GM18867 (cell line): ENCODE measurements around the gene STRN3.
A peak's percentile ranks its signal among the peaks of the same experiment; 100 is the strongest.

Experiments
- ATAC-seq: cut with Tn5 transposase; IDR thresholded peaks from one replicate; pipeline ENCODE4 v1.9.1; 2021; ENCODE audit warnings: mild to moderate bottlenecking, moderate library complexity; ENCODE audit not compliant: unreplicated experiment

STRN3 gene

DNA sequence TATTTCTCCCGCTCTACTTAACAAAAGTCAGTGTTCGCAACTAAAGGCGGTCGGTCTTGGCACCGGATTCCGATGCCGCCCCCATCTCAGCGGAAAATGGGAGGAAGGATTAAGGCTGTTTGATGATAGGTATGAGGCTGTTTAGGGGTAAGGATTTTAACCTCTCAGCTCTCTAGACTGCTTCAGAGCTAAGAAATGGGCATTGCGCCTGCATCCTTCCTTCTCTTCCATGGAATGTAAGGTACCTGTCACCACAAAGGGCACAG lies 150.5 kb downstream of the STRN3 start:
- ATAC-seq = no peak

DNA sequence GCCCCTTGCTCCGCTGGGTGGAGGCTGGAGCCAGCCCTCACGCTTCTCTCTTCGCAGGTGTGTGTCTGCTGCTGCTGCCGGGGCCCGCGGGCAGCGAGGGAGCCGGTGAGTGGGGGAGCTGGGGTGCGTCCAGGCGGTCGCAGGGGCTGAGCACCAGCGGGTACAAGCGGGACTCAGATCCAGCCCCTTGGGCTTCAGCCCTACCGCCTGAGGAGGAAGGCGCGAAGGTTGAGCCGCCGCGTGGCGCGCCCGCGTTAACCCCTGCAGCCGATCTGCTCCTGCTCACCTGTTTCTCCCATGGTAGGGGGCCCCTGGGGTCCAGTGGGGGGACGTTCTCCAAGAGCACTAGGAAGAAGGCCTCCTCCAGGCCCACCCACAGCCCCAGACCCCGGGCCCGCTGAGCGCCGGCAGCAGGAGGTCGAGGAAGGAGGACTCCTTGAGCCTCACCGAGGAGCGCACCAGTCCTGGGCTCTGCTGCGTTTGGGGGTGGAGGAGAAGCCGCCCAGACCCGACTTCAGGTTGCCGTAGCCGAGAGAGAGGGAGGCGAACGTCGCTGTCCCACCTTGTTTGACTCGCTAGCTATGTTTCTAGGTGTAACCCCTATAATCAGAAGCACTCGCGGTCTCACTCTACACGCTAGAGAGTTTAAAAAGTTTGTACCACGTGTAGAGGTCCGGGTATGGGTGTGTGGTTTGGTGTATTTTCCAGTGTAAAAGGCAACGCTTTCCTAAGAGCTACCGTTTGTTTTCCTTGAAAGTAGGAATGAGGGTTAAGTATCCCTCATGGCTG lies 151.0 kb downstream of the STRN3 start:
- peak; percentile 25 for ATAC-seq

DNA sequence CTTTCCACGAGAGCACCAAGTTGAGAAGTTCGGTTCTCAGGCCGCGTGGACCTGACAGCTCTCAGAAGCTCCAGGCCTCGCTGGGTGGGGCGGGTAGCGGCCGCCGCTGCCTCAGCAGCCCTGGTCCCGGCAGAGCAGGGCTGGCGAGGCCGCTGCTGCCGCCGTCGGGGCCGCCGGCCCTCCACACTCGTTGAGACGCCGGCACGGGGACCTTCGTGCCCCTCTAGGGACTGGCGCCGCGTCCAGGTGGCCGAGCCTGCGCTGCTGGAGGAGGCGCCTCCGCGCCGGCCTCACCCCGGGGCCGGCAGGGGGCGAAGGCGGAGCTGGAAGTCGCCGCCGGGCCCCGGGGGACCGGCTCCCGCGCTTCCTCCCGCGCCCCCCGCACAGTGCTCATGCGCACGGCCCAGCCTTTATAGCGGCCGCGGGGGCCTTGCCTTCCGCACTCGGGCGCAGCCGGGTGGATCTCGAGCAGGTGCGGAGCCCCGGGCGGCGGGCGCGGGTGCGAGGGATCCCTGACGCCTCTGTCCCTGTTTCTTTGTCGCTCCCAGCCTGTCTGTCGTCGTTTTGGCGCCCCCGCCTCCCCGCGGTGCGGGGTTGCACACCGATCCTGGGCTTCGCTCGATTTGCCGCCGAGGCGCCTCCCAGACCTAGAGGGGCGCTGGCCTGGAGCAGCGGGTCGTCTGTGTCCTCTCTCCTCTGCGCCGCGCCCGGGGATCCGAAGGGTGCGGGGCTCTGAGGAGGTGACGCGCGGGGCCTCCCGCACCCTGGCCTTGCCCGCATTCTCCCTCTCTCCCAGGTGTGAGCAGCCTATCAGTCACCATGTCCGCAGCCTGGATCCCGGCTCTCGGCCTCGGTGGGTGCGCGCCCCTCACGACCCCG lies 151.8 kb downstream of the STRN3 start, which contains the start of gene COCH:
Gene COCH (plus strand): TSS at position 440 of the 879 bp plus-strand sequence. CDS start 380 bp downstream, at position 820.
- peak; percentile 81 for ATAC-seq

DNA sequence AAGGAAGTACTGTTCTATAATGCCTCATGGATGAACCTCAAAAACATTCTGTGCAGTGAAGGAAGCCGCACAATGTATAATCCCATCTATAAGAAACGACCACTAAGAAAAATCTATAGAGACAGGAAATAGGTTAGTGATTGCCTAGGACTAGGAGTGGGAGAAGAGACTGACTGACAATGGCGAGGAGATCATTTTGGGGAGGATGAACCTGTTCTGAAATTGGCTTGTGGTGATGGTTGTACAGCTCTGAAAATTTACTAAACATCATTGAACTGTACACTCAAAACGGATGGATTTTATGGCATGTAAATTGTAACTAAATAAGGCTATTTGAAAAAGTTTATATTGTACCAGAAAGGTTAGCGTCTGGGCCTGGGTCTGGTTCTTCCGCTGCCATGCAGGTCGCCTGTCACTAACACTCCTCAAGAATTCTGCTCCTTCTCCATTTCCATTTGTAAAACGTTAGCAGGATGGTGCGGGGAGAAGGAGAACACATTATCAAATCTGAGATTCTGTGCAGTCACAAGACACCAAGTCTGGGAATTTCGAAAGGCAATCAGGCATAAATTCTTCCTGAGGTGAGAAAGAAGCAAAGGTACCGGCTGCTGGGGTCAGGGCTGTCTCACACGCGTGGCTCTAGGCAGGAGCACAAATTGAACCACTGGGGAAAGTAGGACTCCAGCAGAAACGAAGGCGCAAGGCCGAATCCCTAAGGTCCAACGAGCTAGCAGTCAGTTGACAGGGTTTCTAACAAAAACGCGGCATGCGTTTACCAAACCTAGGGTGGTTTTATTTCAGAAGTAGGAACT lies 152.7 kb downstream of the STRN3 start:
- ATAC-seq = no peak

DNA sequence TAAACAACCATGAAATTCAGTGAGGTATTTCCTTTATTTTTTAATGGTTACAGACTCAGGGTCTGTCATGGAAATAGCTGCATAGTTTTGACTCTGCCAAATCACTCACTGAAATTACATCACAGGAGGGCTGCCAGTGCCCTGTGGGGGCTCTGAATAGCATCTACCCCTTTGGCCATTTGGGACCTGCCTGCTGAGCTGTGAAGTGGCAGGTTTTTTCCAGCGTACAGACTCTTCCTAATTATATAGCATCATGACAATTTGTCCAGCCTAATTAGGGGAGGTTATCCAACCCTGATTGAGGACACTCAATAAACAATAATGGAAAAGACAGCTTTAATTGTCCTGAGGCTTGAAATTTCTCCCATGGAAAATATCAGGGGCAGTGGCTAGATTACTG lies 153.6 kb downstream of the STRN3 start:
- no peak for ATAC-seq

DNA sequence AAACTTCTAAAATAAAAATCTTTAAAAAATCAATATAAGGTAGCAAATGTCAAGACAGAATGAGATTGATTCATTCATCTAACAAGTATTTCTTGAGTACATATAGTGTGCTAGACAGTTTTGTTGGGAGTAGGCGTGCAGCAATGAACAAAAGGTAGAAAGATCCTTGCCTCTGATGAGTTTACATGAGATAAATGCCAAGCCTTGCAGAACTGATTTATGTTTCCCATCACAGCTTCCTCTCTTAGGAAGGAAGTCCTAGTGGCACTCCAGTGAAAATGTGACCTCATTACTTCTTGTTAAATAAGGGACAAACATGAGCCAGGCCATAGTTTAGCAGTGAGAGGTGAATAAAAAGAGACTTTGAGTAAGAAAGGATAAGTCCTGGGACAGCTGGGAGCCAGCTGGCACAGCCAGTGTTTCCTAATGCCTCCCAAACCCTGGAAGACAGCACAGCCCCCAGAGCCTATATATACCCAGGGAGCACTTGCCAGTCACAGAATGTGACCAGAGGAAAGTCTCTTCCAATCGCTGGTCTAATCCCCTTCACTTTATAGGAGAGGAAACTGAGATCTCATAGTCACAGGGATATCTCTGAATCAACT lies 156.5 kb downstream of the STRN3 start:
- ATAC-seq = no peak

DNA sequence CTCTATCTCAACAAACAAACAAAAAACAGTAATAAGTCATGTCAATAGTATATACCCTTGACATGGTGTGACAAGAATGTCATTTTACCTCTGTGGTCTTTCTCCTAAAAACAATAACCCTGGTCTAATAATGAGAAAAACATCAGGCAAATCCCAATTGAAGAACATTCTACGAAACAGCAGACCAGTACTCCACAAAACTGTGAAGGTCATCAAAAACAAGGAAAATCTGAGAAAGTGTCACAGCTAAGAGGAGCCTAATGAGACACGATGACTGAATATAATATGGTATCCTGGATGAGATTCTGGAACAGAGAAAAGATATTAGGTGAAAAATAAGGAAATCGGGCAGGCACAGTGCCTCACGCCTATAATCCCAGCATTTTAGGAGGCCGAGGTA lies 157.4 kb downstream of the STRN3 start:
- ATAC-seq = no peak

DNA sequence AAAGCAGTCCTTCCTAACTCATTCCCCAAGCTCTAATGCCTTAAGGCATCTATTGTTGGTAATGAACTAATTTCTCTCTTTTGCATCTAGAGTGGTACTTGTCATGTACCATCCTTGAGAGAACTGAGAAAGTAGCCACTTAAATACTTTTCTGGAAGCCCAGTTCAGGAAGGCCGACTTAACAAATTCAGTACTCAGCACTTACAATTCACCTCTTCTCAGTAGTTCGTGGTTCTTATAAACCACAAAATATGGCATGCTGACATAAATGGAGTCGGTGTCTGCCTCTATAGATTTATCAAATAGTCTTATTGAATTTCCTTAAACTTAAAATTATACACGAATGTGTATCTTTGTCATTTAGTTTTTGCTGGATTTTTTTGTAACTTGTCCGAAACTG lies 161.2 kb downstream of the STRN3 start:
- no peak for ATAC-seq

DNA sequence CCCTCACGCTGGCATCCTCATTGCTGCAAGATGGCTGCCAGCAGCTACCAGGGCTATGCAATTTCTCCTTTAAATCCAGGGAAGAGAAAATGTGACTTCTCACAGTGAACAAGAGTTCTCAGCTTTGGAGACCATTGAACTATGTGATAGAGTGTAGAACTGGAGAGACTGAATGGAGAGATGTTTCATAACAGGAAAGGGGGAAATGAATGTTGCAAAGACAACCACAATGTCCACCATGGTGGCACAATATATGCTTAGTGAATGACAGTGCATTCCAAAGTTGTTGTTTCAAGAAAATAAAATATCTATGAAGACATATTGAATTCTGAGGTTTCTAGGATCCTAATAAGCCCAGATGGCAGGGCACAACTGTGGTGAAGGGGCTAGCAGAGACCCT lies 165.0 kb downstream of the STRN3 start:
- no peak for ATAC-seq

DNA sequence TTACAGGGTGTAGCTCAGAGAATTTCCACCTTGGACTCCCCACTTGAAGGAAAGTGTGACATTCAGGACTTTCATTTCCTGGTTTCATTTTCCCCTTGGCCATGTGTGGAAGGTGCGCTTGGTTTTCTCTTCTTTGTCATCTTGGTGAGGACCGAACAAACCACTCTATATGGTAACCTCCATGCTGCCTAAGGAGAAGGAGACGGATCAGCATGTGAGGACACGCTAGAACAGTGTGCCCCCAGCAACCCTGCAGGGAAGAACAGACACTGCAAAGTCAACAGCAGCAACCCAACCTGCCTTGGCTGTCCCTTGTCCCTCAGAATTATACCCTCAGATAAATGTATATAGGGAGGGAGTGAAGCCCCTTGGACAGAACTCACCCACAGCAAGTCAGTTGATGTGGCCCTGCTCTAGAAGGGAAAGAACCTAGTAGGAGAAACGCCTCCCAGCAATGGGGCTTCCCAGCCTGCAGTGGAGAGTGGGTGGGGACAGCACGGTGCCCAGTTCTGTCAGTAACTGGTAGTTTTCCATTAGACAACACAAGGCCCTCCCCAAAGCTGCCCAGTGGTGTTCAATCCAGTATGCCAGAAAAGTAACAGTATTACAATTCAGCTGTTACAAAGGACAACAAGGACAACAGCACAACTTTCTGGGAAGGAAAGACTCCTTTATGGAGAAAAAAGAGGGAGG lies 170.7 kb downstream of the STRN3 start:
- peak; percentile 55 for ATAC-seq

DNA sequence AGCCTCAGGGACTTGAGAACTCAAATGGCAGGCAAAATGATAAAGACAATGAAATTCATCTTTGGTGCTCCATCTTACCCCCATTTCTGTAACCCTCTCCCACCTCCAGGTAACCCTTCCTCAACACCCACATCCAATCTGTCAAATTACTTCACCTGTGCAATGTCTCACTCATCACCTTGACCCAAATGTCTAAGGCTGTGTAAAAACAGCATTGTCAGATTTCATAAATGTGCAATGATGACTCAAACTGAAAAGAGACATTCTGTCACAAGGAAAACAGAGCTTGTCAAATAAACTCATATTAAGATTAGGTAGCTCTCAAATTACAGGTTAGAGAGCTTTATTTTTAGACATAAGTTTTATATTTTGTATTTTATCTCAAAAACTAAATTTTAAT lies 171.7 kb downstream of the STRN3 start:
- ATAC-seq = peak; percentile 56

DNA sequence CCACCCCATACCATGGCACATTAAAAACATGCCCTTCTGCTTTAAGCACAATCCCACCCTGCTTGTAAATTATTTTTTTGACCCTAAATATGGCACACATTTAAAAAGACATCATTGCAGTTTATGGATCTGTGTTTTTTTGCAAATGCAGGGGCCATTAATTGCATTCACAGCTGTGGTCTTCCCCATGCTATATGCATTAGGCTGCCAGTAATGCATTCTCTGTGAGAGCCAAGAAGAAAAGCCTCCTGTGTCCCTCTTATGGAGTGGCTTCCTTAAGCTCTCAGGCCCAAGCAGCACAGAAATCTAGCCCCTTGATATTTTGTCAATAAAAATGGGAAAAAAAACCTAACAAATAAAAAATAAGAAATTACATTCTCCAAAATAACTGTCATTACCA lies 172.2 kb downstream of the STRN3 start:
- no peak for ATAC-seq

DNA sequence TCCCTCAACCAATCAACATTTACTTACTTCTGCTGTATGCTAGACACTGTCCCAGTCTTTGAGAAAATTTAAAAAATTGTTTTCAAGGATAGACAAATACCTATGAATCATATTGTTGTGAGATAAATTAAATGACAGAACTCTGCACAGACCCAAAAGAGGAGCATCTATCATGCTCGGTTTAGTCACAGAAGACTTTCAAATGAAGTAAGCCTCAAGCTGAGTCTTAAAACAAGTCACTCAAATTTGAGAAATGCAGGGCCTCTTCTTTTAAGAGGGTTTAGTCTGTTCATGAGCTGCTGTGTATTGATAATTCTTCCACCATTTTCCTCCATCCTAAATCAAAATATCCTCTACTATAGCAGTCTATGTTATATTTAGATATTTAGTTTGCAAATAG lies 176.2 kb downstream of the STRN3 start:
- no peak for ATAC-seq

DNA sequence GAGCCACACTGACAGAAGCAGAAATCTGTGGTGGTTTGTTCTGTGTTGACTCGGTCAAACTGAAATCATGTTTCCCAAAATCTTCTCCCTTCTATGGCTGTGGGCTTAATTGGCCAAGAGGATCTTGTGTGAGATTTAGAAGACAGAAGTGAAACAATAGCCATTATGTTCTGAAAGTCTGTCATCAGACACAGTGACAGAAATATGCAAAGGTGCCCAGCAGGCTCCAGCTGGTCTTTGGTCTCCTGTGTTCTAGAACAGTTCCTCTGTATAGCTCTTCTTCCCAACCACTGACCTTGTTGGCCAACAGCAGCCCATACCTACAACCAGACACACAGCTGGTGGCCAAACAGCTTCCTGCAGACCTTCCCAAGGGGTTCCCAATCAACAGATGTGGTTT lies 176.8 kb downstream of the STRN3 start:
- ATAC-seq = peak; percentile 95

DNA sequence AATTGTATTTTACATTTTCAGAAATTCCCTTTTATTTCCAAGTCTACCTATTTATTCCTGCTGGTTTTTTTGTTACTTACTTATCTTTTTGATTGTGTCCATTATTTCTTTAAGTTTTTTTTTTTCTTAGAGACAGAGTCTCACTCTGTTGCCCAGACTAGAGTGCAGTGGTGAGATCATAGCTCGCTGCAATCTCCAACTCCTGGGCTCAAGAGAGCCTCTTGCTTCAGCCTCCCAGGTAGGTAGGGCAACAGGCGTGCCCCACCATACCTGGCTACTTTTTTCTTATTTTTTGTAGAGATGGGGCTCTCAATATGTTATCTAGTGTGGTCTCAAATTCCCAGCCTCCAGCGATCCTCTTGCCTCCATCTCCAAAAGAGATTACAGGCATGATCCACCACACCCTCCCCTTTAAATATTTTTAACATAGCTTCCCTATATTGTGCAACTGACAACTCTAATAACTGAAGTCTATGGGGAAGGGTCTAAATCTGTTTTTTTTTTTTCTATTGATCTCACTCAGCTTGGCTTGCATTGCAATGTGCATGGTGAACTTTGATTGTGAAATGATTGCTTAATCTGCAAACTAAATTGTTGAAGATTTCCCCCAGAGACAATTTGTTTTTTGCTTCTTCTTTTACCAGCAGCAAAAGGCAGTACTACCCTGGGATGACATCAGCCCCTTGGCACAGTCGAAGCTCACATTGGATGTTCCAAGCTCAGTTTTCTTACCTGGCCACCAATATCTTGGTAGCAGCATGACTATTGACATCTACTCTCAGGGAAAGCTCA lies 177.5 kb downstream of the STRN3 start:
- ATAC-seq = no peak
